Gastroesophageal sphincter (tissue), 3 donors: ENCODE data around the gene KRTAP12-3.

Source experiments
- CTCF ChIP-seq, 4 experiments: fragments of 200-600 bp in 2 of 4; fragments of 450-650 bp in 2 of 4; sonication (generic) in 1 of 4; IDR thresholded peaks; one replicate each; pipeline ENCODE4 v1.5.1; 2017 to 2019; ENCODE audit warnings: antibody characterized with exemption in 4 of 4, mild to moderate bottlenecking in 2 of 4, moderate library complexity in 2 of 4
- POLR2AphosphoS5 ChIP-seq: sonication (generic); formaldehyde crosslinking; IDR thresholded peaks from one replicate; pipeline ENCODE4 v1.6.1; 2017; ENCODE audit warnings: antibody characterized with exemption

DNA sequence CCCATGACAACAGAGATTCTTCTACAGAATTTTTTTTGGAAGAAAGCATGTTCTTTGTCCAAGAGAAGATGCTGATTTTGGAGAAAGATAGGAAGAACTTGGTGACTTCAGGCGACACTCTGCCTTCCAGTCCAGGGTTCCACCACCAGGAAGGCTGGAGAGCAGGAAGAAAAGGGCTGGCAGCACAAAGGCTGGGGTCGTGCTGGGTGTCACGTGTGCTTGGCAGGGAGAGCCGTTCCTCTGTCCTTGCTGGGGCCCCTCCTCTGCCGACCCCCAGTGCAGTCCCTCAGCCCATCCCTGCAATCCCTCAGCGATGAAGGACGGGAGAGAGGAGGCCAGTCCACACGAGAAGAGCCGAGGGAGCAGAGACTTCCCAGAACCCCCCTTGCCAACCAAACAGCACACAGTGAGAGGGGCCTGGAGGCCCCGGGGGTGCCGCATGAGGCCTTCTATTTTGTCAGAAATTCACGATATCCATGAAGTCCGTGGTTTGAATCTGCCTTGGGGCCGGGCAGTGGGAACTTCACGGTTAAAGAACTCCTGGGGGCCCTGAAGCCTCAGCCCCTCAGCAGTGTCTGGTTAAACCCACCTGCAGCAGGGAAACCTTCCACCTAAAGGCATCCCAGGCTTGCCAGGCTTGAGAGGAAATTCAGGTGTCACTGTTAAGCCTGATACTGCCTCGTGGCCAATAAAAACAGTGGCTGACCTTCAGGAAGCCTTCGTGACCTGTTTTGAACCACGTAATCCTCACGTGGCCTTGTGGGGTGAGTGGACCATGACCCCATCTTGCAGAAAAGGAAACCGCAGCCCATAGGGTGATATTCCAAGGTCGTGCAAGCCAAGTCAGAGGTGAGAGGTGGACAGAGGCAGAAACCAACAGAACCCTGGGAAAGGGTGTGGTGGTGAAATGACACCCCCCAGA, 42.6 kb downstream of the KRTAP12-3 start:
- no peak for TF ChIP-seq CTCF (IDR thresholded peaks at IDR 0.05)
- no peak for TF ChIP-seq POLR2AphosphoS5
